Loucy (cell line): Measurements from ENCODE around the gene CEP112.

ENCODE experiments used
- CTCF ChIP-seq: fragments of 200-600 bp; sonication (generic); conservative IDR thresholded peaks from 2 replicates; pipeline ENCODE4 v1.5.1; 2014; ENCODE audit warnings: mild to moderate bottlenecking, antibody characterized with exemption, low read length
- EZH2phosphoT487 ChIP-seq: fragments of 200-600 bp; IDR thresholded peaks from 2 replicates; pipeline ENCODE4 v1.6.1; 2018; ENCODE audit warnings: antibody characterized with exemption, mild to moderate bottlenecking, moderate library complexity, borderline replicate concordance

- TF ChIP-seq CTCF (no peak), EZH2phosphoT487 (no peak)
Observed at GRCh38 chr17:66198242-66198641, 6.3 kb upstream of the CEP112 start.
